GM19351 (cell line): ENCODE data around the gene PTPRB.

Source experiments
- ATAC-seq: cut with Tn5 transposase; IDR thresholded peaks from one replicate; pipeline ENCODE4 v1.9.1; 2021; ENCODE audit warnings: mild to moderate bottlenecking, moderate library complexity; ENCODE audit not compliant: unreplicated experiment

The PTPRB gene

GRCh38 chr12:70644861-70645260, 7.6 kb upstream of the PTPRB start:
- no peak for ATAC-seq

DNA sequence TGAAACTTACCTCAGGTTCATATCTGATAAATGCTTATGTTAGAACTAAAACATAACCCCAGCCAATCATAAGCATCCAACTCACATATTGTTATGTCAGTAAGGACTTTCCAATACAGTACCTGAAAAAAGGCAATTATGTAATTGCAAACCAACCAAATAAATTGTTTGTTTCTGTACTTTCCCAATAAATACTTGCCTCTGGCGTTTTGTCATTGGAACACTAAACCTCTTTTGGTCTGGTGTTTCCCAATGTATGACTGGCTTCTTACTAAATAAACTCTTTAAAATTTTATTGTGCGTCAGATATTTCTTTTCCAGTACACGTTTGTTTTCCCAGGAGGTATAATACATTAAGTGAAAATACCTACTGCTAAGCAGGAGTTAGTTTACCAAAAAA, 6.7 kb upstream of the PTPRB start:
- no peak for ATAC-seq

- ATAC-seq, result no peak
Measured at GRCh38 chr12:70641691-70642090, 4.5 kb upstream of the PTPRB start.

- ATAC-seq, result no peak
Measured at GRCh38 chr12:70640901-70641300, 3.7 kb upstream of the PTPRB start.

GRCh38 chr12:70639535-70639934, 2.3 kb upstream of the PTPRB start:
- ATAC-seq, result no peak

DNA sequence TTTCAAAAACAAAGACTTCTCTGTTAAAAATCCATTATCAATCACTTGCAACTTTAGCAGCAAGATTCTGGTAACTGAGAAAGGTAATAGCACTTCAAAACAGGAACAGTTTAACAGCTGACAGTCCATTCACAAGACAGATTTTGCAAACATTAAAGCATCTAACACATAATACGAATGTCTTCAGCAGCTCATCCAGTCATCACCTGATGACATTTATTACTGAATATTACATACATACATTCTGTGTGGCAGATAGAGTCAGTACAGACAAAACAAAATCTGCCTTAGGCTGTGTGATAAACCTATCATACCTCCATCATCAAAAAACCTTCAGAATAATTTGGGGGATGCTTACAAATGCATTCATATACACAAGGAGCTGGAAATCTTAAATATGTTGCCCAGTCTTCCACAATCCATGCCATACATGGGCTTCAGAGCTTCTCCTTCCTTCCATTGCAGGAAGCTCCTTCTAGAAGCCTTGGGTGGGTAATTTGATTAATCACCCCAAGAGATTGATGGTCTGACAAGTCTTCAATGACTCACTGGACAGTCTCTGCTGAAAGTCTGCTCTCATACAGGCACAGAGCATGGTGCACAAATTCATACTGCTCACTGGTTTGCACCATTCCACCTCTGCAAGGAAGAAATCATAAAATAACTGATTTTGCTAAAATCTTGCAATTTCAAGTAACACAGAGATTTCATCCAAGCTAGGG, 1.6 kb upstream of the PTPRB start:
- ATAC-seq, result no peak

GRCh38 chr12:70635755-70636154, 1.5 kb downstream of the PTPRB start:
- no peak for ATAC-seq

DNA sequence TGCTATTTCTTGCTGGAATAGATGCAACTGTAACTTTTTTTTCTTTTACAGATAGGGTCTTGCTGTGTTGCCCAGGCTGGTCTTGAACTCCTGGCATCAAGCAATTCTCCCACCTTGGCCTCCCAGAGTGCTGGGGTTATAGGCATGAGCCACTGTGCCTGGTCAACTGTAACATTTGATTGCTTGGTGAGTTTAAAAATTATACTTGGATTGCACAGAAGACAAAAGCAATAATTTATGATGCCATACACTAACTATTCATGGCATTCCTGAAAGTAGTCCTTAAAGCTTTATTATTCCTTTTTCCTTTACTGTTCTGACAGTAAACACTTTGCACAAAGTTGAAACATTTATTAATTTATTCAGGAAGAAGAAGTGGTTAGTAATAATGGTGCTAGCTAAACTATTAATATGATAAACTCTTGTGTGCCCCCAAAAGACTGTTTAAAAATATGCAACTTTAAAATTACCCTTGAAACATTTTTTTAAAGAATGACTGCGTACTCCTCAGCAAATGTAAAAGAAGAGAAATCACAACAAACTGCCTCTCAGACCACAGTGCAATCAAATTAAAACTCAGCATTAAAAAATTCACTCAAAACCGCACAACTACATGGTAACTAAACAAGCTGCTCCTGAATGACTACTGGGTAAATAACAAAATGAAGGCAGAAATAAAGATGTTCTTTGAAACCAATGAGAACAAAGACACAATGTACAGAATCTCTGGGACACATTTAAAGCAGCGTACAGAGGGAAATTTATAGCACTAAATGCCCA, 8.3 kb downstream of the PTPRB start:
- no peak for ATAC-seq

DNA sequence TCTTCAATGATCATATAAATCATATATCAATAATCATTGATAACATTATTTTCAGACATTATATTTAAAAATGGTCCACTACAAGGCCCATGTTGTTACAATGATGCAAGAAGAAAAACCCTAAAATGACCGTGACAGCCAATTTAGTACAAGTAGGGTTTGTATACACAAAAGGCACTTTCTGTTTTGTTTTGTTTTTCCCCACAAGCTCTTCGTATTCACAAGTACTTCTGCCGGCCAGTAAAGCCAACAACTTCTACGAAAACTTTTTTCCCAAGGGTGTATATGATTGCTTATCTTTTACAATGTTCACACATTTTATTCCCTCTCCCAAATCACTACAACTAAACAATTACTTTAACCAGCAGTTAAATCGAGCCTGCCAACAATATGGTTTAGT, 9.6 kb downstream of the PTPRB start:
- ATAC-seq, result no peak

GRCh38 chr12:70626180-70626579, 11.0 kb downstream of the PTPRB start:
- ATAC-seq, result no peak

DNA sequence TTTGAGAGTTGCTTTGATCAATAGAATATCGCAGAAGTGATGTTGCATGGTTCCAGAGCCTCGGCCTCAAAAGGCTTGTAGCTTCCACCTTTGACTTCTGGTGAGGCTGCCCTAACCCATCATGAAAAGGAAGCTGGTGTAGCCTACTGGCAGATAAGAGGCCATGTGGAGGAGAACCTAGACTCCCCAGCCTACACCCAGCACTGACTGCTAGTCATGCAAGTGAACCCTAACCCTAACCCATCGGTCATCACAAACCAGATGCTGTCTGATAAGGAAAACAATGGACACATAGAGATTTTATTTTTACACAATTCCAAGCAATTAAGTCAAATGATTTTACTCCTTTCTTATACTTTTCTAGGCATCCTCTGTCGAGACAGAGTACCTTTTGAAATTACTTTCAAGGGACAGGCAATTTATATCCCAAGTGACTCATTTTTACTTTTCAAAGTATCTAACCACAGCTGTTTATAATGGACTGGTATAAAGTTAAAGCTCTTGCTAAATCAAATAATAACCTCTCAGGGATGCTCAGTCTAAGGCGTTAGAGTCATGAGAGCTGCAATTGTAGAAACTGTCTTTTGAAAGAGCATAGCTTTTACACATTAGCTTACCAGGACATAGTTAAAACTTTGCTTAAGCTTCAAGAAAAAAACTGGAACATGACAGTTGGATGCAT, 17.6 kb downstream of the PTPRB start:
- no peak for ATAC-seq

DNA sequence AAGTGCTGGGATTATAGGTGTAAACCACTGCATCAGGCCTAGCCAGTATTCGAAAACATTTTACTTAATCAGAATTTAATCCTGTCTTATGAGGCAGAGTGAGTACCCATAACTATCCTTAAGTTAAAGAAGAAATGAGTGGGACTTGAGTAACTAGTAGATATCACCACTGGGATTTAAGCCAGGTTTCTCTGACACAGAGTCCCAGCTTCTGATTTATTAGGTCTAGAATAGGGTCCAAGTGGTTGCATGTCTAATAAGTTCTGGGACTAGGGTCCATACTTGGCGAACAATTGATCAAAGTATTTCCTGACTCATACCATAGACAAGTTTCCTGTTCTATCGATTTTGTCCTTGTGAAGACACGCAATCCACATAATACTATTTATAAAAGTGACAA, 18.9 kb downstream of the PTPRB start:
- ATAC-seq, result no peak

DNA sequence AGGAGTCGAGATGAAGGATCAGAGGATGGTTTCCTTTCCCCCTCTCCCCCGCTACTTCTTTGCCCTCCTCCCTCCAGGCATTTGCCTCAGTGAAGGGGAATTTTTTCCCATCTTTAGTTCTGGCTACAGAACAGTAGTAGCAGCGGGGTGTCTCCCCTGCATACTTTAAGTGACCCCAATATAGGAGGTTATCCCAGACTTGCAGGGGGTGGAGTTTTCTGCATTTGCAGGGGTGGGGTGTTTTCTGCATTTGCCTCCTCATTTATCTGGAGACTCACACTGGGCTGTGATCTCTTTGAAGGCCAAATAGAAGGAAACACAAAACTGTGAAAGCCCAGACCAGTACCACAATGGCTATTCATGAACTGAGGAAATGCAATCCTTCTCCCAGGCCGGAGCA, 19.8 kb downstream of the PTPRB start:
- no peak for ATAC-seq

GRCh38 chr12:70615174-70615866, 21.9 kb downstream of the PTPRB start:
- ATAC-seq, result no peak

DNA sequence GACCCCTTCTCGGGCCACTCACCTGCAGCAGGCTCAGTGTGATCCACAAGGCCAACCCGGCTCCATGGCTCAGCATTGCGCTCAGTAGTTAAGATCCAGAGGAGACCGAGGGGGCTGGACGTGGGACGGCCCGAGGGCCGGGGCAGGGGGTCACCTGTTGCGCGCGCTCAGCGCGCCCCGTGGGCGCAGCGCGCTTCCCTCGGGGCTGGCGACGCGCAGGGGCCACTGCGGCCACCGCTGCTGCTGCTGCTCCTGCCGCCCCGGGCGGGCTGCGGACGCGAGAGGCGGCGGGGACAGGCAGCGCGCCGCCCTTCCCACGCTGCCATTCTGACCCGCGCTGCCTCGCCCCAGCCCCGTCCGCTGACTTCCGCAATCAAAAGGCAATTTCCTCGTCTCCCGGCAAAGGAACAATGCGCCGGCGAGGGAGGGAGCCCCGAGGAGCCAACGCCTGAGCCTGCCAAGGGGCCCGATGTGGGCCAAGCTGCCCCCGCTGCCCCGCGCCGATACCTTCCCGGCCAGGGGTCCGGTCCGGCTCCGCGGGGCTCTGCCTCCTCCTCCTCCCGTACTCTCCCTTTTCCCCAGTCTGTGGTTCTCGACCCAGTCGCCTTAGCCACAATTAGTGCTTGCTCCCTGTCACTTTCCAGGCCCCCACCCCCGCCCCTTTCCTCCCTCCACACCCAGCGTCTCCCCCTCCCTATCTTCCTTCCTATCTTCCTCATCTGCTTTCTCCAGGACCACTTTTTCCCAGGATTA, 27.3 kb downstream of the PTPRB start:
- no peak for ATAC-seq

- no peak for ATAC-seq
Measured at GRCh38 chr12:70609203-70609602, 28.0 kb downstream of the PTPRB start.

- no peak for ATAC-seq
Measured at GRCh38 chr12:70608184-70608583, 29.0 kb downstream of the PTPRB start.

DNA sequence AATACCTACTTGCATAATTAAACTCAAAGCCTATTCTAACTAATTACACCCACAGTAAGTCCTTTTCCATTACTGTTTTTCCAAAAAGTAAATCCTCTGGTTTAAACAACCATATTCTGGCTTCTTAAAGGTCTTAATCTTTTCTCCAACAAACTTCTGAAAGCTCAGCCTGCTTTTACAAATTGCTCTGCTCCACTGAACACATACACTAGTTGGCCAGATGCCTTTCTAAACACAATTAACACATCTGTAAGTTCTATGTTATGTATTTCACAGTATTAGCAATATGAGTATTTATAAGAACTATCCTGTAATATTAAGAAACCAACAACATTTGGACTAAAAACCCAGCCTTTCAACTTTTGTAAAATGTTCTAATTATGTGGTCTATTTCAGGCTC, 30.1 kb downstream of the PTPRB start:
- no peak for ATAC-seq

- ATAC-seq, result no peak
Measured at GRCh38 chr12:70605976-70606375, 31.3 kb downstream of the PTPRB start.

DNA sequence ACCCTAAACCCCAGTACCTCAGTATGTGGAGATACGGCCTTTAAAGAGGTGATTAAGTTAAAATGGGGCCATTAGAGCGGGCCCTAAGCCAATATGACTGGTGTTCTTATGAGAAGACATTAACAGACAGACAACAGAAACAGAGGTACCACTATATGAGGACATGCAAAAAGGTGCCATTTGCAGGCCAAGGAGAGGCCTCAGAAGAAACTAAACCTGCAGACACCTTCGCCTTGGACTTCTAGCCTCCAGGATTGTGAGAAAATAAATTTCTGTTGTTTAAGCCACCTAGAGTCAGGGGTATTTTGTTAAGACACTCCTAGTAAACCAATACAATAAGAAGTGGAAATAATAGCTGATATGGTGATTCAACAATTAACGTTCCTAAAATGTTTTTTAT, 32.6 kb downstream of the PTPRB start:
- no peak for ATAC-seq

DNA sequence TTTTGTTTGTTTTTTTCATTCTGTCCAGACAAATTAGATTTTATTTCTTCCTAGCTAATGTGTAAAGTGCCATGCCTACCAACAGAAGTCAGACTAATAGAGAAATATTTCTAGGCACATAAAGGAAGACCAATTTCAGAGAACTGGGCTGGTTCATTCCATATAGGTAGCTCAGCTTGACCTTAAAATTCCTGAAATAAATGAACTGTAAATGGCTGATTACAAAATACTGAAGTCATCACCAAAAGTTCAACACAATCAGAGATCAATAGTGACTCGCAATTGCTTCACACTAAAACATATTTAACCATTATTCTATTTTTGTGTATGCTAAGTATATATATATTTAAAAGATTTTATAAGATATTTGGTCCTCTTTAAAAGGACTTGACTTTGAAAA, 34.2 kb downstream of the PTPRB start:
- ATAC-seq, result no peak
